MCF 10A (cell line): ENCODE results near the gene TLR9. TPM values are rescaled to one million over a fixed set of nuclear protein-coding genes. Genes with fewer than 3 reads are reported as not detected.
A peak's percentile ranks its signal among the peaks of the same experiment; 100 is the strongest.

Experiments
- BruUV-seq: library from RNA; stranded (reverse); fragments of 400-500 nt; replicated peaks from 2 replicates; lab custom pipeline; 2021; lab: Mats Ljungman, UMichigan
- CTCF ChIA-PET: fragments of 300-600 bp; sonication (Branson Sonifier 250); formaldehyde crosslinking; extraction: SDS; loops from one replicate; lab custom pipeline; 2021; ENCODE audit warnings: antibody characterized with exemption, inconsistent platforms; lab: Yijun Ruan, JAX
- POLR2A ChIA-PET: fragments of 300-600, 350-650 bp; sonication (Branson Sonifier 250); formaldehyde crosslinking; extraction: SDS; loops from one replicate; lab custom pipeline; 2020; ENCODE audit warnings: antibody characterized with exemption, inconsistent platforms; lab: Yijun Ruan, JAX
- DNase-seq: peaks from one replicate; pipeline ENCODE4 v3.0.0-alpha.2; 2018; ENCODE audit not compliant: unreplicated experiment
- H3K27ac Mint-ChIP-seq: one replicate; pipeline ENCODE4 v1.8.0; 2022; ENCODE audit warnings: mild to moderate bottlenecking, low read depth, mixed read lengths; ENCODE audit not compliant: unreplicated experiment
- H3K27me3 Mint-ChIP-seq: one replicate; pipeline ENCODE4 v1.8.0; 2022; ENCODE audit warnings: mixed read lengths; ENCODE audit not compliant: insufficient read depth, unreplicated experiment
- H3K36me3 Mint-ChIP-seq: one replicate; pipeline ENCODE4 v1.8.0; 2022; ENCODE audit warnings: mild to moderate bottlenecking, moderate library complexity, mixed read lengths; ENCODE audit not compliant: insufficient read depth, unreplicated experiment
- H3K4me1 Mint-ChIP-seq: one replicate; pipeline ENCODE4 v1.8.0; 2022; ENCODE audit warnings: mixed read lengths; ENCODE audit not compliant: insufficient read depth, unreplicated experiment
- H3K4me3 Mint-ChIP-seq: one replicate; pipeline ENCODE4 v1.8.0; 2022; ENCODE audit warnings: mild to moderate bottlenecking, moderate library complexity, mixed read lengths; ENCODE audit not compliant: unreplicated experiment
- H3K9me3 Mint-ChIP-seq: one replicate; pipeline ENCODE4 v1.8.0; 2022; ENCODE audit warnings: mixed read lengths; ENCODE audit not compliant: unreplicated experiment
- CTCF ChIP-seq: fragments of 200-600 bp; IDR thresholded peaks from one replicate; pipeline ENCODE4 v1.8.0; 2022; ENCODE audit warnings: antibody characterized with exemption, mild to moderate bottlenecking; ENCODE audit not compliant: unreplicated experiment
- intact Hi-C: fragments of 100-400 bp; cut with micrococcal nuclease; formaldehyde crosslinking; loops from 2 replicates; pipeline ENCODE4 v1.14.1; 2022
- total RNA-seq: library from RNA; stranded (reverse); gene quantifications from 2 replicates; pipeline ENCODE4 v1.2.3, GENCODE V29; 2022

Gene TLR9
- total RNA-seq, 1 experiment from 2014 or later, result not detected

- ChIA-PET POLR2A (interaction anchor here (4.2 kb wide), 1 partner anchor 60 kb away, joined by 17 read pairs; the partner anchor contains the start of gene WDR82), CTCF (interaction anchor here (0.5 to 13.0 kb wide), 8 partner anchors 9 to 225 kb away, joined by 3 to 175 read pairs (median 4); partner anchors contain the start of gene TWF2)
- intact Hi-C loops, result loop anchor here (10.0 kb wide), 1 partner anchor 214 kb away; no protein-coding TSS in a partner anchor
- Mint-ChIP-seq H3K27me3 (no peaks in the 10 kb centered on the region), H3K4me3 (no peak overlapping the region), H3K4me1 (peaks cover 13% of the 10 kb centered on the region), H3K9me3 (no peaks in the 10 kb centered on the region), H3K36me3 (peaks cover 29% of the 10 kb centered on the region), H3K27ac (no peak overlapping the region)
- TF ChIP-seq CTCF, result no peak
- BruUV-seq, result no TSS peak
- DNase-seq, result no peak
These were observed 7.0 kb downstream of the TLR9 start for GRCh38 chr3:52218454-52218853.

GRCh38 chr3:52218026-52218425, 7.4 kb downstream of the TLR9 start:
- intact Hi-C loops, result loop anchor here (10.0 kb wide), 1 partner anchor 213 kb away; no protein-coding TSS in a partner anchor
- POLR2A ChIA-PET, result interaction anchor here (2.4 kb wide), 1 partner anchor 20 kb away, joined by 19 read pairs; the partner anchor contains the start of gene TWF2
- no peak for DNase-seq
- H3K4me3 Mint-ChIP-seq, result no peak overlapping the region
- no TSS peak for BruUV-seq
- TF ChIP-seq CTCF, result no peak
- no peak overlapping the region for H3K27ac Mint-ChIP-seq
- H3K36me3 Mint-ChIP-seq, result peaks cover 33% of the 10 kb centered on the region
- peaks cover 13% of the 10 kb centered on the region for H3K4me1 Mint-ChIP-seq
- H3K27me3 Mint-ChIP-seq, result no peaks in the 10 kb centered on the region
- CTCF ChIA-PET, result interaction anchor here (0.5 to 13.0 kb wide), 6 partner anchors 9 to 225 kb away, joined by 3 to 175 read pairs (median 4); partner anchors contain the start of gene TWF2
- H3K9me3 Mint-ChIP-seq, result no peaks in the 10 kb centered on the region

- ChIA-PET POLR2A (interaction anchor here (0.7 to 2.4 kb wide), 17 partner anchors 12 to 454 kb away, joined by 3 to 19 read pairs (median 4); partner anchors contain the start of genes GLYCTK and TWF2), CTCF (interaction anchor here (0.7 to 13.0 kb wide), 4 partner anchors 10 to 122 kb away, joined by 3 to 175 read pairs (median 43); partner anchors contain the start of gene TWF2)
- H3K36me3 Mint-ChIP-seq, result peaks cover 38% of the 10 kb centered on the region
- H3K4me1 Mint-ChIP-seq, result peaks cover 13% of the 10 kb centered on the region
- intact Hi-C loops, result loop anchor here (2.0 to 10.0 kb wide), 3 partner anchors 47 to 213 kb away; partner anchors contain the start of gene POC1A
- H3K27me3 Mint-ChIP-seq, result no peaks in the 10 kb centered on the region
- H3K4me3 Mint-ChIP-seq, result peak overlapping the region; percentile 31
- H3K9me3 Mint-ChIP-seq, result no peaks in the 10 kb centered on the region
- TF ChIP-seq CTCF, result no peak
- peak overlapping the region; percentile 55 for H3K27ac Mint-ChIP-seq
- DNase-seq, result no peak
- BruUV-seq, result no TSS peak
These were observed 8.0 kb downstream of the TLR9 start for GRCh38 chr3:52217409-52217805.
